Ureter (tissue), 1 donor: ENCODE data around the gene PIH1D2. TPM values are rescaled to one million over a fixed set of nuclear protein-coding genes. Genes with fewer than 3 reads are reported as not detected.
A peak's percentile ranks its signal among the peaks of the same experiment; 100 is the strongest.
"Not testable (repeated sequence)": the region's sequence is repeated elsewhere in the genome, so short reads cannot be mapped to it uniquely, and the experiment has no call there.

Source experiments
- DNase-seq: peaks from one replicate; pipeline ENCODE4 v3.0.0-alpha.2; 2020; ENCODE audit warnings: low spot score
- total RNA-seq: library from RNA; stranded (reverse); gene quantifications from one replicate; pipeline ENCODE4 v1.2.4, GENCODE V29; 2023
- donor health status: DM: yes; HTN: yes; CAD: no.

The PIH1D2 gene
- 3.4 TPM for total RNA-seq

- peak; percentile 75 for DNase-seq
Observed at GRCh38 chr11:112073941-112074811, at the start of gene PIH1D2, which contains the start of gene NKAPD1. Gene PIH1D2, minus strand, starts transcription at chr11:112074017. Its CDS starts 843 bp downstream, at chr11:112073174. Gene NKAPD1, plus strand, starts transcription at chr11:112074299. Its CDS starts 1,276 bp downstream, at chr11:112075575.

- DNase-seq: no peak
Observed at GRCh38 chr11:112123129-112123528, 49.3 kb upstream of the PIH1D2 start.

DNA sequence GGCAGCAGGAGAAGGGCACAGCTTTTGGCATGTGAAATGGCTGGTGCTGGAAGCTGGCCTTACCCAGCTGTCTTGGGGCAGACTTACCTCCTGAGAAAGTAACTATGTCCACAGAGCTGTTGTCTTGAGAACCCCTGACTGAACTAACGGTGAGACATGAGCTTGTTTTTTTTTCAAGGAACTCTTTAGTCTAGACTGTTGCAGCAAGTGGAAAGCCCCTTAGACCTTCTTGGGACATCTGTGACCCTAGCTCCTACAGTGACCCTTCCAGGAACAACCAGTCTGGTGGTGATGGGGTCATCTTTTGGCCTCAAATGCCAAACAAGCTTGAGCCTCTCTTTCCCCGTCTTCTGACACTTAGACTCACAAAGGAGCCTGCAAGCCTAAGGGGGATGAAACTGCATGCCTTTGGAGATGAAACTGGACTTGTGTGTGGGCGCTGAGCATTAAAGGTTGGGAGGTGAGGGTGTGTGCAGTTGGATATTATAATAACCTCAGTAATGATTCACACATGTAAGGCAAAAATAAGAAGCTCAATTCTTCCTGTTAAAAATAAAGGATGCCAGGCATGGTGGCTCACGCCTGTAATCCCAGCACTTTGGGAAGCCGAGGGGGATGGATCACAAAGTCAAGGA is 48.3 kb upstream of the PIH1D2 start:
- DNase-seq: no peak

DNA sequence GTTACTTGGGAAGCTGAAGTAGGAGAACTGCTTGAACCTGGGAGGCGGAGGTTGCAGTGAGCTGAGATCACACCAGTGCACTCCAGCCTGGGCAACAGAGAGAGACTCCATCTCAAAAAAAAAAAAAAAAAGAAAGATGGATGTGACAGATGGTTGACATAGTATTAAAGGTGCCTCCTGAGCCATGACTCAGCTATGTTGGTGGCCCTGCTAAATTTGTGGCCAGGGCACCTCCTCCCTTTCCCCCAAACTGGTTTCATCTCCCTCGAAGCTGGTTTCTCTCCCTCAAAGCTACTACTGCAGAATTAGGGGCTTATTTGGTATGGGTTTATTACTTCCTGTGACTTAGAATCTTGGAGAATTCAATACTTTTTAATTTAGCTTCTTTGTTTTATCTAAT is 44.4 kb upstream of the PIH1D2 start:
- DNase-seq: no peak

DNA sequence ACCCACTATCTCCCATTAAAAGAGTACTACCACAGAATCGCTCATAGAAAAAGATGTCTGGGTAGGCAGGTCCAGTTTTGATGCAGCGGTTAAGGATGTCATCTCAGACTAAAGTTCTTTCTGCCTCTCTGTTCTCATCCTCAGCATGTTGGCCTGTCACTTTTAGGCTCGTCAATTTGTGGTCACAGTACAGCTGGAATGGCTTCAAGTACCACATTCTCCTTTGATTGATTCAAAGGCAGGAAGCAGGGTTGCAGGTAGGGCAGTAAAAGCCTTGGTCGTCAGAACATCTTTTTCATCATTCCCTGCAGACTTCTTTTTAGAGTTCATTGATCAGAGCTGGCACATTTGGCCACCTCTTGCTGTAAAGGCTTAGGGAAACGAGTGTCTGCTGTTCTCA is 41.6 kb upstream of the PIH1D2 start:
- no peak for DNase-seq

- DNase-seq: no peak
Observed at GRCh38 chr11:112114460-112114859, 40.6 kb upstream of the PIH1D2 start.

DNA sequence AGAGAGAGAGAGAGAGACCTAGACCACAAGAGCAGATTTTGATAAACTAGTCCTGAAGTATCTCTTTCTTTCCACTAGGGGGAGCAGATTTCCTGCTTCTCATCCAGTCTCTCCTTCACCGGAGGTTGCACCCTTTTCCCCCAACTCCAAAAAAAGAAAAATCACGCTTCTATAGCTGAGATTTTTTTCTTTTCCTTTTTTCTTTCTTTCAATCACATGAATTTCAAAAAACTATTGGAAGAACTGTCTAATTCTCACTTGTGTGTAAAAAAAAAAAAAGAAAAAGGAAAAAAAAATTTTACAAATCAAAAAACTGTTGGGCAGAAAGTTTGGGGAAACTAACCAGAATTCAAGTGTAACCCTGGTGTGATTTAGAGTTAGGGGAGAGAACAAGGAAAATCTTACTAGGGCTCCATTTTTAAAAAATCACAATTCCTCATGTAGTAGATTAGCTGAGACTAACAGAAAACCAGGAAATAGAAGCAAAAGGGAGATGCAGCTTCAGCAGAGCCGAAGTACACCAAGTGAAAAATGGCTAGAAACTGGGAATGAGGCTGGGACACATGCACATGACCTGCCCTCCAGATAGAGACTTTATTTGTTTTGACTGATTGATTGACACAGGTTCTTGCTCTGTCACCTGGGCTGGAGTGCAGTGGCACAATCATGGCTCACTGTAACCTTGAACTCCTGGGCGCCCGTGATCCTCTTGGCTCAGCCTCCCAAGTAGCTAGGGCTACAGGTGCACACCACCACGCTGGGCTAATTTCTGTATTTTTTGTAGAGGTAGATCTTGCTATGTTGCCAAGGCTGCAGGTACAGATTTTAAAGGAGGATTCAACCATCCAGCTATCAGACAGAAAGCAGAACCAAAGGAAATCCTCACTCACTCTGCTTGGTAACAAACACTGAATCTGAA is 40.0 kb upstream of the PIH1D2 start:
- DNase-seq: no peak

GRCh38 chr11:112106070-112106469 is 32.3 kb upstream of the PIH1D2 start:
- no peak for DNase-seq

DNA sequence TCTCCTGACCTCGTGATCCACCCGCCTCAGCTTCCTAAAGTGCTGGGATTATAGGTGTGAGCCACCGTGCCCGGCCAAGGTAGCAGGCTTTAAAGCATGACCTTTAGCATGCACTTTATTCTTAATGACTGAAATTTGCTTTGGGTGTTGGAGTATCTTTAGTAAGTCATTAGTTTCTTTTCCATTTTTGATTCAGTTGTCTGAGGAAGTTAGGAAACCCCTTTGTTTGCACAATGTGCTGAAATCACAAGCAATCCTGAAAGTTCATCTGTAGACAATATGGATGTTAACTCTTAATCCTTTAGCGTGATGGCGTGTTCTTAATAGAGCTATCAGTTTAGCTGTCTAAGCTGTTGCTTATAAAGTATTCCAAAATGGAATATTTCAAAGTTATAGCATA is 29.6 kb upstream of the PIH1D2 start:
- DNase-seq: no peak

- DNase-seq: no peak
Observed at GRCh38 chr11:112100462-112100861, 26.6 kb upstream of the PIH1D2 start.

DNA sequence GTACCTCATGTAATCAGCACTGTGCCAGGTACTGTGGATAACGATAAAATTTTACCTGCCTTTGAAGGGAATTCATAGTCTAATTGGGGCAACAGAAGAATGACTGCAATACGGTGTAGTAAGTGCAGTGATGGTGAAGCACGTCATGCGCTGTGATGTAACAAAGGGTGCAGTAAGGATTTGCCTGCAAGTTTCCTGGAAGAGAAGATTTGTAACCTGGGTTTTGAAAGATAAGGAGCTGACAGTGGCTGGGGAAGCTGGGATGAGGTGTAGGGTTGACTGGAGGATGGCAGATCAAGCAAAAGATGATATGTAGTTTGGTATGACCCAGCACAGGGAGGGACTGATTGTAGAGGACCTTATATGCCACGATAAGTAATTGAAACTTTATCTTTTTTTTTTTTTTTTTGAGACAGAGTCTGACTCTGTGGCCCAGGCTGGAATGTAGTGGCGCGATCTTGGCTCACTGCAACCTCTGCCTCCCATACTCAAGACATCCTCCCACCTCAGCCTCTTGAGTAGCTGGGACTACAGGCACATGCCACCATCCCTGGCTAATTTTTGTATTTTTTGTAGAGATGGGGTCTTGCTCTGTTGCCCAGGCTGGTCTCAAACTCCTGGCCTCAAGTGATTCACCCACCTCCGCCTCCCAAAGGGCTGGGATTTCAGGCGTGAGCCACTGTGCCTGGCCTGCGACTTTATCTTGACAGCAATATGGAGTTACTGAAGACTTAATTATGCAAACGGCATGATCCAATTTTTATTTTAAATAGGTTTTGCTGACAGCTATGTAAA is 24.1 kb upstream of the PIH1D2 start:
- DNase-seq: no peak

- no peak for DNase-seq
Observed at GRCh38 chr11:112096194-112096593, 22.4 kb upstream of the PIH1D2 start.

- DNase-seq: not testable (repeated sequence)
Observed at GRCh38 chr11:112095302-112095701, 21.5 kb upstream of the PIH1D2 start.

DNA sequence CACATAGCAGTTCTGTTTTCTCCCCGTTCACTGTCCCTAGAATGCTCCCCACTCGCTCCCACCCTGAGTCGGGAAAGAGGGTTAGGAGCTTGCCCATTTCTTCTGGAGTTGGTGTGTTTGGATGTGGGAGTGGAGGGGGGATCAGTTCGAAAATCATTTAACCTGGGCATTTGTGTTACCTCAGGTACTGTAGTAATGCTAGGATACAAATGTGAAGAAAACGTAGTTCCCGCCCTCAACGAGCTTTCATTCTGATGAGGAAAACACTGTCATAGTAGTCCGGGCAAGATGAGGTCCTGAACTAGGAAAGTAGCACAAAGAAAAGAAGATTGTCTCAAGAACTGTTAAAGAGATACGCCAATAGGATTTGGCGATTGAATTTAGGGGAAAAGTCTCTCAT is 13.4 kb upstream of the PIH1D2 start:
- DNase-seq: no peak

GRCh38 chr11:112086422-112087191 is 12.8 kb upstream of the PIH1D2 start, which contains the start of the genes SDHD and TIMM8B:
Gene SDHD, plus strand, starts transcription at chr11:112086873. Its CDS starts 35 bp downstream, at chr11:112086908.
Gene TIMM8B, minus strand, starts transcription at chr11:112086756. Its CDS starts 33 bp downstream, at chr11:112086723.
- peak; percentile 98 for DNase-seq

GRCh38 chr11:112085822-112086421 is 12.1 kb upstream of the PIH1D2 start:
- DNase-seq: no peak

- DNase-seq: no peak
Observed at GRCh38 chr11:112082729-112083128, 8.9 kb upstream of the PIH1D2 start.

GRCh38 chr11:112062923-112063322 is 10.9 kb downstream of the PIH1D2 start:
- no peak for DNase-seq

- no peak for DNase-seq
Observed at GRCh38 chr11:112058103-112058502, 15.7 kb downstream of the PIH1D2 start.

GRCh38 chr11:112057170-112057569 is 16.6 kb downstream of the PIH1D2 start:
- DNase-seq: no peak
